ENCODE results near the gene NT5DC4. TPM values are rescaled to one million over a fixed set of nuclear protein-coding genes. Genes with fewer than 3 reads are reported as not detected.
A peak's percentile ranks its signal among the peaks of the same experiment; 100 is the strongest.
"Not testable (repeated sequence)": the region's sequence is repeated elsewhere in the genome, so short reads cannot be mapped to it uniquely, and the experiment has no call there.

Gene NT5DC4
- total RNA-seq, 1 donor from 2014 or later, result 0.53 TPM

GRCh38 chr2:112713585-112713925 is 7.3 kb upstream of the NT5DC4 start:
- Histone ChIP-seq H3K9me3 (no peaks in the 10 kb centered on the region), H3K4me3 (no peak overlapping the region), H3K27ac (no peak overlapping the region), H3K4me1 (peaks cover 4% of the 10 kb centered on the region), H3K27me3 (ENCODE audit: low read depth) (no peaks in the 10 kb centered on the region), H3K36me3 (no peaks in the 10 kb centered on the region)
- ATAC-seq (no peak), DNase-seq (no peak)
- intact Hi-C loops (cut with DNase I), result no loop called here
- TF ChIP-seq CTCF (IDR thresholded peaks at IDR 0.05), result no peak

- H3K4me3 ChIP-seq, result no peak overlapping the region
- H3K4me1 ChIP-seq, result peaks cover under 1% of the 10 kb centered on the region
- H3K36me3 ChIP-seq, result no peaks in the 10 kb centered on the region
- DNase-seq (no peak), ATAC-seq (no peak)
- H3K27ac ChIP-seq, result no peak overlapping the region
- intact Hi-C loops (cut with DNase I), result no loop called here
- no peaks in the 10 kb centered on the region for H3K9me3 ChIP-seq
- no peaks in the 10 kb centered on the region for H3K27me3 ChIP-seq (ENCODE audit: low read depth)
- no peak for TF ChIP-seq CTCF (IDR thresholded peaks at IDR 0.05)
Measured at GRCh38 chr2:112713926-112714325, 6.9 kb upstream of the NT5DC4 start.

DNA sequence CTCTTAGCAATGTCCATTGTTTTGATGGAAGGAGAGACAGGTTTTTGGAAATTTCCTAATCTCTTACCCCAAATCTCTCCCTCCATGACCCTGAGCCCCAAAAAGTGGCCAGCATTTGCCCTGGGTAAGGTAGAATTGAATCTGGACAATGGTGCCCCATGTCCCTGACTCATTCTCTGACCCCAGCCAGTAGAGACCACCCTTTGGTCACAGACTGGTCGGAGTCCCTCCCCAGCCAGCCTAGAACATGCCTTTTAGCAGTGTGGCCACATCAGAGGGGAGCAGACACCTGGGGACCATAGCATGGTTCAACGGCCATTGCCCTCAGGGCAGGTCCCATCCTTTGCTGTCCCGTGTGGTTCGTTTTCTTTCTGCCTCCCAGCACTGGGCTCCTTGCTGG is 6.5 kb upstream of the NT5DC4 start:
- Histone ChIP-seq H3K27ac (no peak overlapping the region), H3K4me1 (no peaks in the 10 kb centered on the region), H3K9me3 (no peaks in the 10 kb centered on the region), H3K36me3 (no peaks in the 10 kb centered on the region), H3K4me3 (no peak overlapping the region), H3K27me3 (ENCODE audit: low read depth) (no peaks in the 10 kb centered on the region)
- DNase-seq (peak; percentile 5), ATAC-seq (no peak)
- no peak for TF ChIP-seq CTCF (IDR thresholded peaks at IDR 0.05)
- intact Hi-C loops (cut with DNase I), result no loop called here

DNA sequence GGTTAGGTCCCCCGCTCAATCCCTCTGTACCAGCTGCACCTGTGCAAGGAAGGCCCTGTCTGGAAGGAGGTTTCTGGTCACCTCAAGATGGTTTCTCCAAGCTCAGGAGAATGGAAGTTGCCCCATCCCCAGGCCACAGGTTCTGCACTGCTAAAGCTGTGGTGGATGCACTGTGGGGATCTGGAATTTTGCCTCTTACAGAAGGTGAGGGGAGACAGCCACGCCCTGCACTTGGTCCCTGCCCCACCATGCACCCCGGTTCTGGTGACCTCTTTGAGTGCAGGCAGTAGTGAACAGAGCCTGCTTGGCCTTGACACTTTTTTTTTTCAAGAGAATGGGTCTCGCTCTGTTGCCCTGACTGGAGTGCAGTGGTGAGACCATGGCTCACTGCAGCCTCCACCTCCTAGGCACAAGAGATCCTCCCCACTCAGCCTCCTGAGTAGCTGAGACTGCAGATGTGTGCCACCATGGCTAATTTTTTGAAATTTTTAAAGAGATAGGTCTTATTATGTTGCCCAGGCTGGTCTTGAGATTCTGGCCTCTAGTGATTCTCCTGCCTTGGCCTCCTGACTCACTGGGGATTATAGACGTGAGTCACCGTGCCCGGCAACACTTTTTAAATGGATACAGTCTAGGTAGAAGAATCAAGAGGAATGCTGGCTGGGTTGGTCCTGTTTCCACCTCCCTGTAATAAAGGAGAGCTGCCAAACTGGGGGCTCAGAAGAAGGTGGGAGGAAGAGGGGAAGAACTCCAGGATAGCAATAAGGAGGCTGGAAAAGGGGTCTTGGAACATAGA is 5.8 kb upstream of the NT5DC4 start:
- H3K36me3 ChIP-seq, result no peaks in the 10 kb centered on the region
- intact Hi-C loops (cut with DNase I), result no loop called here
- no peak overlapping the region for H3K27ac ChIP-seq
- H3K27me3 ChIP-seq (ENCODE audit: low read depth), result no peaks in the 10 kb centered on the region
- H3K4me1 ChIP-seq, result no peaks in the 10 kb centered on the region
- no peaks in the 10 kb centered on the region for H3K9me3 ChIP-seq
- DNase-seq (peak; percentile 24), ATAC-seq (no peak)
- no peak overlapping the region for H3K4me3 ChIP-seq
- TF ChIP-seq CTCF (IDR thresholded peaks at IDR 0.05), result no peak

DNA sequence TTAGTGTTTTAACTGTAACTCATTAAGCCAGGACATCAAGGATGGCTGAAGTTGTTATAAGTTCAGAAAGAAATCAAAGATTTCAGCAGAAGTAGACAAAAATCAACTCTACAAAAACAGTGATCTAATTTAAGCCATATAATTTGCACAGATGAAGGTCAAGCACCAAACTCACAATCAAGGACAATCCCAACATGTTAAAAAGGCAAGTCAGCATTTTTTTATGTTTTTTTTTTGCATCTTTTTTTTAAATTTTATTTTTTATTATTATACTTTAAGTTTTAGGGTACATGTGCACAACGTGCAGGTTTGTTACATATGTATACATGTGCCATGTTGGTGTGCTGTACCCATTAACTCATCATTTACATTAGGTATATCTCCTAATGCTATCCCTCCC is 4.7 kb upstream of the NT5DC4 start:
- ATAC-seq; intact Hi-C loops (cut with DNase I): not testable (repeated sequence)

DNA sequence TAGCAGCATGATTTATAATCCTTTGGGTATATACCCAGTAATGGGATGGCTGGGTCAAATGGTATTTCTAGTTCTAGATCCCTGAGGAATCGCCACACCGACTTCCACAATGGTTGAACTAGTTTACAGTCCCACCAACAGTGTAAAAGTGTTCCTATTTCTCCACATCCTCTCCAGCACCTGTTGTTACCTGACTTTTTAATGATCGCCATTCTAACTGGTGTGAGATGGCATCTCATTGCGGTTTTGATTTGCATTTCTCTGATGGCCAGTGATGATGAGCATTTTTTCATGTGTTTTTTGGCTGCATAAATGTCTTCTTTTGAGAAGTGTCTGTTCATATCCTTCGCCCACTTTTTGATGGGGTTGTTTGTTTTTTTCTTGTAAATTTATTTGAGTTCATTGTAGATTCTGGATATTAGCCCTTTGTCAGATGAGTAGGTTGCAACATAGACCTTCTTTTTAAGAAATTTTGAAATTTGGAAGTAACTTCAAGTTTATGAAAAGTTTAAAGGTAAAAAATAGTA is 3.9 kb upstream of the NT5DC4 start:
- H3K4me3 ChIP-seq; H3K27me3 ChIP-seq (ENCODE audit: low read depth); DNase-seq; ATAC-seq; intact Hi-C loops (cut with DNase I); H3K9me3 ChIP-seq; H3K36me3 ChIP-seq; H3K4me1 ChIP-seq; H3K27ac ChIP-seq: not testable (repeated sequence)

More for the DNA sequence above, 4.7 kb upstream of the NT5DC4 start:
- H3K27me3 ChIP-seq (ENCODE audit: low read depth); H3K4me3 ChIP-seq; H3K4me1 ChIP-seq; DNase-seq; H3K27ac ChIP-seq; H3K9me3 ChIP-seq; H3K36me3 ChIP-seq: not testable (repeated sequence)
